WERI-Rb-1 (cell line): ENCODE results near the gene LIN37.

ENCODE experiments used
- DNase-seq: peaks from one replicate; pipeline ENCODE4 v3.0.0-alpha.2; 2020
- H3K27ac ChIP-seq: fragments of 250-450 bp; sonication (Bioruptor Pico); 2 replicates; pipeline ENCODE4 v1.5.1; 2020; ENCODE audit warnings: mild to moderate bottlenecking, moderate library complexity
- H3K27me3 ChIP-seq: fragments of 250-450 bp; sonication (Bioruptor Pico); 2 replicates; pipeline ENCODE4 v1.5.1; 2021; ENCODE audit warnings: mild to moderate bottlenecking, low read depth, moderate library complexity; ENCODE audit not compliant: insufficient read depth, severe bottlenecking
- H3K36me3 ChIP-seq: fragments of 250-450 bp; sonication (Bioruptor Pico); 2 replicates; pipeline ENCODE4 v1.5.1; 2020; ENCODE audit warnings: mild to moderate bottlenecking, moderate library complexity
- H3K4me3 ChIP-seq: 2 replicates; pipeline ENCODE4 v1.5.1; 2011; ENCODE audit warnings: low read depth, mild to moderate bottlenecking, control low read depth, low read length
- H3K9me3 ChIP-seq: fragments of 250-450 bp; sonication (Bioruptor Pico); 2 replicates; pipeline ENCODE4 v1.5.1; 2021; ENCODE audit warnings: mild to moderate bottlenecking, moderate library complexity; ENCODE audit not compliant: severe bottlenecking
- TF ChIP-seq, protein P1 (sequence below): IDR thresholded peaks from 2 replicates; pipeline ENCODE4 v1.5.1; 2011; ENCODE audit warnings: low read depth, mild to moderate bottlenecking, control low read depth, inconsistent platforms, low read length

Gene LIN37

GRCh38 chr19:35710784-35711723 lies 37.3 kb upstream of the LIN37 start:
- no peaks in the 10 kb centered on the region for H3K36me3 ChIP-seq
- no peak for DNase-seq
- H3K9me3 ChIP-seq = no peaks in the 10 kb centered on the region
- no peak overlapping the region for H3K27ac ChIP-seq
- TF ChIP-seq, protein P1, sequence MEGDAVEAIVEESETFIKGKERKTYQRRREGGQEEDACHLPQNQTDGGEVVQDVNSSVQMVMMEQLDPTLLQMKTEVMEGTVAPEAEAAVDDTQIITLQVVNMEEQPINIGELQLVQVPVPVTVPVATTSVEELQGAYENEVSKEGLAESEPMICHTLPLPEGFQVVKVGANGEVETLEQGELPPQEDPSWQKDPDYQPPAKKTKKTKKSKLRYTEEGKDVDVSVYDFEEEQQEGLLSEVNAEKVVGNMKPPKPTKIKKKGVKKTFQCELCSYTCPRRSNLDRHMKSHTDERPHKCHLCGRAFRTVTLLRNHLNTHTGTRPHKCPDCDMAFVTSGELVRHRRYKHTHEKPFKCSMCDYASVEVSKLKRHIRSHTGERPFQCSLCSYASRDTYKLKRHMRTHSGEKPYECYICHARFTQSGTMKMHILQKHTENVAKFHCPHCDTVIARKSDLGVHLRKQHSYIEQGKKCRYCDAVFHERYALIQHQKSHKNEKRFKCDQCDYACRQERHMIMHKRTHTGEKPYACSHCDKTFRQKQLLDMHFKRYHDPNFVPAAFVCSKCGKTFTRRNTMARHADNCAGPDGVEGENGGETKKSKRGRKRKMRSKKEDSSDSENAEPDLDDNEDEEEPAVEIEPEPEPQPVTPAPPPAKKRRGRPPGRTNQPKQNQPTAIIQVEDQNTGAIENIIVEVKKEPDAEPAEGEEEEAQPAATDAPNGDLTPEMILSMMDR = no peak
- no peaks in the 10 kb centered on the region for H3K27me3 ChIP-seq
- H3K4me3 ChIP-seq = no peak overlapping the region

DNA sequence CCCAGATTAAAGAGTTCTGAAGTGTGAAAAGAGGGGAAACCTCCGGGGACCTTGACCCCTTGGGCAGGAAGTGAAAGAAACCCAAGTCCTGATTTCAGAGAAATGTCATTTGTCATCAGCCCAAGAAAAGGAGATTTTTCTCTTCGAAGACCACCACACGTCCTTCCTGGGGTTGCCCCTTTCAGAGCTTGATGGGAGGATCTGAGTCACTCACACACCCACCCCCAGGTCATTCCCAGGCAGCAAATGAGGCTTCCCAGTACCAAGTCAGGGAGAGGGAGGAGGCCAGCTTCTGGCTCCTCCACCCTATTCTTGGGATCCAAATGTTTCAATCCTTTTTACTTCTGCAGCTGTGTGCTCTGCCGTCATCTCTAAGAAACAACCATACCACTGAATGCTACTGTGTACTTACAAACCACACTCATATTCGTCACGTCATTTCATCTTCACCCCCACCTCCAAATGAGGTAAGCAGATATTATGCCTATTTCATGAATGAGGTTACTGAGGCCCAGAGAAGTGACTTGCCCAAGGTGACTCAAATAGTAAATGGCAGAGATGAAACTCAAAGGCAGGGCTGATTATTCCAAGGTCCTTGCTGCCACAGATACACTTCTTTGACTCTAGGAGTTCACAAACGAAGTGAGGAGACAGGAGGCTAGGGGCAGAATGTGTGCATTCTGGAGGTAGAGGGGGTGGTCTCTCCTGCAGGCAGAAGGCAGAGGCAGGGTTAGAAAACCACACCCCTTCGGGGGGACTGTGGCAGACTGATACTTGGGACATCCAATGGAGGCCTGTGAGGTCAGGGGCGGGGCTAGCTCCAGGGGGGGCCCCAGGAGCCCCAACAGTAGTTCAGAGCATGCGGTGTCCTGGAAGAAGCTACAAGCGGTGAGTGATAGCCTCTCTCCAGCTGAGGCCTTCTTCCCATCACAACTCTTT lies 35.5 kb upstream of the LIN37 start:
- Histone ChIP-seq H3K9me3 (no peaks in the 10 kb centered on the region), H3K27ac (no peak overlapping the region), H3K36me3 (no peaks in the 10 kb centered on the region), H3K4me3 (no peak overlapping the region), H3K27me3 (no peaks in the 10 kb centered on the region)
- TF ChIP-seq, protein P1 = no peak
- DNase-seq = no peak

GRCh38 chr19:35713506-35713850 lies 34.9 kb upstream of the LIN37 start:
- Histone ChIP-seq H3K4me3 (no peak overlapping the region), H3K36me3 (no peaks in the 10 kb centered on the region), H3K9me3 (no peaks in the 10 kb centered on the region), H3K27ac (no peak overlapping the region), H3K27me3 (no peaks in the 10 kb centered on the region)
- TF ChIP-seq, protein P1 = no peak
- DNase-seq = no peak

GRCh38 chr19:35713904-35714495 lies 34.4 kb upstream of the LIN37 start:
- DNase-seq = no peak
- Histone ChIP-seq H3K4me3 (no peak overlapping the region), H3K27me3 (no peaks in the 10 kb centered on the region), H3K27ac (no peak overlapping the region), H3K9me3 (no peaks in the 10 kb centered on the region), H3K36me3 (no peaks in the 10 kb centered on the region)
- TF ChIP-seq, protein P1 = no peak

DNA sequence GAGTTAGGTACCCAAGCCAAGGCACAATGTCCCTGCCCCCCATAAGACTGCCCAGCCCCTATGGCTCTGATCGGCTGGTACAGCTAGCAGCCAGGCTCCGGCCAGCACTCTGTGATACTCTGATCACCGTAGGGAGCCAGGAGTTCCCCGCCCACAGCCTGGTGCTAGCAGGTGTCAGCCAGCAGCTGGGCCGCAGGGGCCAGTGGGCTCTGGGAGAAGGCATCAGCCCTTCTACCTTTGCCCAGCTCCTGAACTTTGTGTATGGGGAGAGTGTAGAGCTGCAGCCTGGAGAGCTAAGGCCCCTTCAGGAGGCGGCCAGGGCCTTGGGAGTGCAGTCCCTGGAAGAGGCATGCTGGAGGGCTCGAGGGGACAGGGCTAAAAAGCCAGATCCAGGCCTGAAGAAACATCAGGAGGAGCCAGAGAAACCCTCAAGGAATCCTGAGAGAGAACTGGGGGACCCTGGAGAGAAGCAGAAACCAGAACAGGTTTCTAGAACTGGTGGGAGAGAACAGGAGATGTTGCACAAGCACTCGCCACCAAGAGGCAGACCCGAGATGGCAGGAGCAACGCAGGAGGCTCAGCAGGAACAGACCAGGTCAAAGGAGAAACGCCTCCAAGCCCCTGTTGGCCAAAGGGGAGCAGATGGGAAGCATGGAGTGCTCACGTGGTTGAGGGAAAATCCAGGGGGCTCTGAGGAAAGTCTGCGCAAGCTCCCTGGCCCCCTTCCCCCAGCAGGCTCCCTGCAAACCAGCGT lies 33.6 kb upstream of the LIN37 start:
- no peaks in the 10 kb centered on the region for H3K27me3 ChIP-seq
- H3K9me3 ChIP-seq = no peaks in the 10 kb centered on the region
- DNase-seq = peak; percentile 58
- H3K4me3 ChIP-seq = no peak overlapping the region
- TF ChIP-seq, protein P1 = peak; percentile 40; the same call in 1 of the 2 replicates
- peak overlapping the region; percentile 93 for H3K27ac ChIP-seq
- peaks cover 5% of the 10 kb centered on the region for H3K36me3 ChIP-seq
